Hematopoietic multipotent progenitor cell (in vitro differentiated cells): ENCODE measurements around the gene IFT22. TPM values are rescaled to one million over a fixed set of nuclear protein-coding genes. Genes with fewer than 3 reads are reported as not detected.
"Not testable (repeated sequence)": the region's sequence is repeated elsewhere in the genome, so short reads cannot be mapped to it uniquely, and the experiment has no call there.

Experiments
- DNase-seq, 3 donors: peaks; one replicate each; pipeline ENCODE4 v3.0.0-alpha.2; 2011 to 2015; ENCODE audit warnings: low read depth in 2 of 3, low spot score in 2 of 3
- small RNA-seq: library from RNA; depleted of rRNA; stranded (forward); fragments of <200 nt; gene quantifications from one replicate; pipeline ENCODE3, GENCODE V24; 2012
- total RNA-seq: library from RNA; depleted of rRNA; stranded (reverse); fragments of >200 nt; gene quantifications from one replicate; pipeline ENCODE4 v1.2.3, GENCODE V29; 2012

IFT22 gene
- total RNA-seq, 1 donor, result 10.2 TPM

DNA sequence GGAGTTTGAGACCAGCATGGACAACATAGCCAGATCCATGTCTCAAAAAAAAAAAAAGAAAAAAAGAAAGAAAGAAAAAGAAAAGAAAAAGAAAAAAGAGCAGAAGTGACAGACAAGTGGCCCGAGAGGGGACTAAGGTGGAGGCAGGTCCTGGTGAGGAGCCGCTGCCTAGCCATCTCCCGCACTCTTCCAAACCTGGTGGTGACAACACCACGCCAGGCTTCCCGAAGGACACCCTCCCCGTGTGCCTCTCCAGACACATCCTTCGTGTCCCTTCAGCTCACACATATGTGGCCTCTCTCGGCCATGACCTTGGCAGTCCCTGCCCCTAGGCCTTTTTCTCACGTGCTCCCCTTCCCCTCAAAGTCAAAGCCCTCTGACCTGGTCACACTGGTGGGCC, 36.4 kb downstream of the IFT22 start:
- DNase-seq, result no peak

DNA sequence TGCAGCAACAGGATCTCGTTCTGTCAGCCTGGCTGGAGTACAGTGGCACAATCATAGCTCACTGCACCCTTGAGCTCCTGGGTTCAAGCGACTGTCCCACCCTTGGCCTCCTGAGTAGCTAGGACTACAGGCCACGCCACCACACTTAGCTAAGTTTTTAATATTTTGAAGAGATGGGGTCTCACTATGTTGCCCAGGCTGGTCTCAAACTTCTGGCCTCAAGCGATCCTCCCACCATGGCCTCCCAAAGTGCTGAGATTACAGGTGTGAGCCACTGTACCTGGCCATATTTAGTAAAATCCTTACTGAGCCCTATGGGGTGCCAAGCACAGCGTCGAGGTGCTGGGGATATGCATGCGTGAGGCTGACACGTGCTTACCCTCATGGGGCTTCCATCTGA, 40.7 kb downstream of the IFT22 start:
- DNase-seq, result not testable (repeated sequence)

DNA sequence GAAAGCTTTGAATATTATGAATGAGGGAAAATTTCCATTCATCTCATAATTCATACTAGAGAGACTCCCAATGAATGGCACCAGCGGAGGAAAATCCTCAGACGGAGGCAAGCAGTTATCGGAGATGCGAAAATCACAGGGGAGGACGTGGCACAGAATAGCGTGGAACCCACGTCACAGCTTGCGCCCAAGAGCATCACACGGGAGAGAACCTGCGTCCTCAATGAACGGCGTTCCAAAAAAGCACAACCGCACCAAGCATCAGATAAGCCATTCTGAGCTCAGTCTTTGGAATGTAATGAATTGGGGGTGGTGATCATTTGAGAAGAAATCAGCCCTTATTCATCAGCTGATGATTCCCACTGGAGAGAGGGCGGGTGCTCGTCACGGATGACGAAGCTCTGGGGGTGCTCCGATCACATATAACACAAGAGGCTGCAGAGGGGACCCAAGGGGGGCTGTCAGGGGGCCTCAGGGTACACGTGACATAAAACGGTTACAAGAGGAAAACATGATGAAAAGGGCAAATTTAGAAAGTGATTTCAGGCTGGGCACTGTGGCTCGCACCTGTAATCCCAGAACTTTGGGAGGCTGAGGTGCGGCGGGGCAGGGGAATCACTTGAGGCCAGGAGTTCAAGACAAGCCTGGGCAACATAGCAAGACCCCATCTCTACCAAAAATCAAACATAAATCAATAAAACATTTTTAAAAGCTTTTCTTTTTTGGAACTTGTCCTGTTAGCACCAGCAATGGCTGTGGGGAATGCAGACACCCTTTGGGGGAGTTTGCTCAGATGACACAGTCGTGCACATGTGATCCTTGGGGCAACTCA, 42.9 kb downstream of the IFT22 start:
- DNase-seq, result no peak

DNA sequence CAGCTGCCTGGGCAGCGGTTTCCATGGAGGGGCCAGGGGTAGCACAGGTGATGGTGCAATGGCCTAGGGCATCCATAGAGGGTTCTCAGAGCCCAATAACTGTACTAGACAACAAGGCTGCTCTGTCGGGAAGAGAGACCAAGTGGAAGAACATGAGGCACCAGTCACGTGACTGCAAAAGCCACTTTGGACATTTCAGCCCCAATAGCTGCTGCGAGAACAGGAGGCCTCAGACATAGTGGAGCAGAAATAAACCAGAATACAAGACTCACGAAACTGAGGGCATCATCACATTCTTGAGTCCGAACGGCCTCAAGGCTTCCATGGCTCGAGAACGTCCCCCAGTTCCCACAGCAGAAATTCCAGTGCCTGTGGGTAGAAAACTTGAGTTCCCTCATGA, 44.5 kb downstream of the IFT22 start:
- DNase-seq, result no peak

DNA sequence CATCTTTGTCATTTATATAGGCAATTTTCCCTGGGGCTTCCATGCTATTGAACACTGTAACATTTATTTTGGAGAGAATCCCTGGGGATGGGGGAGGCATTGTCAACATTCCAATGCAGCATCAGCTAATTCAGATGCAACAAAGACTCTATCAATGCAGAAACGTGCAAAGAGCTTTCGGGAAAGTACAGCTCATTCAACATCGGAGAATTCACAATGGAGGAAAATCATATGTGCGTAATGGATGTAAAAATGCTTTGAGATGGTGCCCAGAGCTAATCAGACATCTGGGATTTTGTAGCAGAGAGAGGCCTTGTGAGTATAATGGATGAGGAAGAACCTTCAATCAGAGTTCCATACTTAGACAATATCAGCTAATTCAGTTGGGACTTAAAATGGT, 48.4 kb downstream of the IFT22 start:
- DNase-seq, result no peak

DNA sequence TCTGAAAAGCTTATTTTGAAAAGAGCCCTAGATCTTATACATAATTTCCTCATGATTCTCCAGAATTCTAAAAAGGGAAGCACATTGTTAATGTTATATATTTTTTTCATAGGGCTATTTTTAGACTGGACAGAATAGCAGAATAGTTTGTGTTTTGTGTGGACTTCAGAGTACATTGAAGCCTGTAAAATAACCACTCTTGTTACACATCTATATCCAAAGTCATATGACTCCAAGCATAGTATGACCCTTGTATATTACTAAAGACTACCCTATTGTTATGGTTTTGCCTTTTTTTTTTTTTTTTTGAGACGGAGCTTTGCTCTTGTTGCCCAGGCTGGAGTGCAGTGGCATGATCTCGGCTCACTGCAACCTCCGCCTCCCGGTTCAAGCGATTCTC, 50.6 kb downstream of the IFT22 start:
- no peak for DNase-seq

DNA sequence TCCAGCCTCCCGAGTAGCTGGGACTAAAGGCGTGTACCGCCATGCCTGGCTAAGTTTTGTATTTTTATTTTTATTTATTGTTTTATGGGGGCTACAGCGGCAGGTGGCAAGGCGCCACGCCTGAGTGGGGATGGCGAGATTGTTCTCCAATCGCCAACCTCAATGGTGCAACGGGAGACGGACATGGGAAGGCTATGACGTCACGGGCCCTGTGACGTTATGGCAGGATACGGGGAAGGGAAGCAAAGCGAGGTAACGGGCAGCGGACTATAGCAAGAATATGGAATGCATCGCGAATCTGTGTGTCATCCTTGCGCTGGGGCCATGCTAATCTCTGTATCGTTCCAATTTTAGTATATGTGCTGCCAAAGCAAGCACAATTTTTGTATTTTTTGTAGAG, 51.9 kb downstream of the IFT22 start:
- DNase-seq, result no peak

DNA sequence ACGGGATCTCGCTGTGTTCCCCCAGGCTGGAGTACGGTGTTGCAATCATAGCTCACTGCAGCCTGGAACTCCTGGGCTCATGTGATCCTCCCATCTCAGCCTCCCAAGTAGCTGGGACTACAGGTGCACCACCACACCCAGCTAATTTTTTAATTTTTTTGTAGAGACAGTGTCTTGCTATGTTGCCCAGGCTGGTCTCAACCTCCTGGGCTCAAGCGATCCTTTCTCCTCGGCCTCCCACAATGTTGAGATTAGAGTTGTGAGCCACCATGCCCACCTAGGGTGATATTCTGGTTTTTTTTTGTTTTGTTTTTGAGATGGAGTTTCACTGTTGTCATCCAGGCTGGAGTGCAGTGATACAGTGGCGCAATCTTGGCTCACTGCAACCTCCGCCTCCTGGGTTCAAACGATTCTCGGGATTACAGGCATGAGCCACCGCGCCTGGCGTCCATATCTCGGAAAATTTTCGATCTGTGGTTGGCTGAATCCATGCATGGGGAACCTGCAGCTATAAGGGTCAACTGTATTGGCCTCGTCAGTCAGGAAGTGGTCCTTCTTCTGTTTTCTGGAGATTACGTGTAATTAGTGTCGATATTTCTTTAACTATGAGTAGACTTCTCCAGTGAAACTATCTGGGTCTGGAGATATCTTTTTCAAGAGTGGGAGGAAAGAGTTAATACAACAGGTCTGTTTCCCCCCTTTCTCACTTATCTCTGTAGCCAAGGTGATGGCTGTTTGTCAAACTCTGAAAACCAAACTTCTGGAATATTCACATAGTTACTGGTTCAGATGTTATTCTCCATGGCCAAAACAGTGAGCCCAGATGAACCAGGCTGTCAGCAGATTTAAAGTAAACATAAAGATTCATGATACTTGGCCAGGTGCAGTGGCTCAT, 55.7 kb downstream of the IFT22 start:
- DNase-seq, result peak in 2 of 3 donors; percentile 58 to 61

DNA sequence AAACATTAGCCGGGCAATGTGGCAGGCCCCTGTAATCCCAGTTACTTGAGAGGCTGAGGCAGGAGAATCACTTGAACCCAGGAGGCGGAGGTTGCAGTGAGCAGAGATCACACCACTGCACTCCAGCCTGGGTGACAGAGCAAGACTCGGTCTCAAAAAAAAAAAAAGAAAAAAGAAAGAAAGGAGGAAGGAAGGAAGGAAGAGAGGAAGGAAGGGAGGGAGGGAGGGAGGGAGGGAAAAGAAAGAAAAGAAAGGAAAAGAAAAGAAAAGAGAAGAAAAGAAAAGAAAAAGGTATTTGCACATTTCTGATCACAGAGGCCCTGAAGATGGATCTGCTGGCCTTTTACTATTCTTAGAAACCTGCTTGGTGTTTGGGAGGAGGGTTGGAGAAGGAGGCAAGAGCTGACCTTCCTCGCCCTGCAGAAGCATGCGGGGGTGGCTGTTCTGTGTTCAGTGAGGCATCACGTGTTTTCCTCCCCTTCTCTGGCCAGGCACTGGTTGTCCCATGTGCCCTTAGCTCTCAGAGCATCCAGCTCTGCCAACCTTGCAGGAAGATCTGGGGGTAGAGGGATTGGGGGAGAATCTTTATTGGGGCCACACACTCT, 57.4 kb downstream of the IFT22 start:
- not testable (repeated sequence) for DNase-seq

Small RNA genes within 50 kb of the gene (small RNA-seq; reads per million reads assigned to genes)
- gene RNU6-1104P, result not detected

Other genes starting within 250 kb of the IFT22 start
- 22.4 TPM for gene TRIM56, start 236.3 kb downstream of the IFT22 start, total RNA-seq
- 14.8 TPM for gene SERPINE1, start 194.7 kb downstream of the IFT22 start, total RNA-seq
- 27.2 TPM for gene AP1S1, start 167.3 kb downstream of the IFT22 start, total RNA-seq
- under 0.01 TPM for gene VGF, start 156.2 kb downstream of the IFT22 start, total RNA-seq
- gene NAT16, start 141.5 kb downstream of the IFT22 start, total RNA-seq, result not detected
- not detected for gene MOGAT3, start 120.8 kb downstream of the IFT22 start, total RNA-seq
- gene PLOD3, start 104.2 kb downstream of the IFT22 start, total RNA-seq, result 31.2 TPM
- gene ZNHIT1, start 103.6 kb downstream of the IFT22 start, total RNA-seq, result 35.5 TPM
- 55.2 TPM for gene CLDN15, start 84.0 kb downstream of the IFT22 start, total RNA-seq
- 186 TPM for gene FIS1, start 76.7 kb downstream of the IFT22 start, total RNA-seq
- under 0.01 TPM for gene COL26A1, start 41.1 kb upstream of the IFT22 start, total RNA-seq